Measurements from ENCODE around the gene IFITM10. TPM values are rescaled to one million over a fixed set of nuclear protein-coding genes. Genes with fewer than 3 reads are reported as not detected.

Gene IFITM10
- total RNA-seq, 1 experiment from 2014 or later = 18.0 TPM

- in situ Hi-C loops (cut with HindIII; ENCODE audit: low pct_unique_long_range_greater_than_20kb, low sequenced_read_pairs) = no loop called here
- no TSS peak for BruUV-seq (replicated peaks)
- Histone ChIP-seq H3K9me3 (ENCODE audit: control insufficient read depth, insufficient read depth, low read depth, low read length) (no peaks in the 10 kb centered on the region; the same call in 1 of the 2 replicates), H3K27me3 (ENCODE audit: control insufficient read depth, insufficient read depth, low read length) (no peaks in the 10 kb centered on the region), H3K4me1 (ENCODE audit: control insufficient read depth, insufficient read depth, low read length) (peaks cover 33% of the 10 kb centered on the region), H3K36me3 (ENCODE audit: control insufficient read depth, insufficient read depth, low read length) (no peaks in the 10 kb centered on the region), H3K4me3 (ENCODE audit: low read depth in 2 of 2, low read length in 2 of 2) (no peak overlapping the region), H3K27ac (ENCODE audit: low read length) (peak overlapping the region; percentile 80)
- intact Hi-C loops (cut with micrococcal nuclease; ENCODE audit: unreplicated experiment) = no loop called here
- ChIA-PET POLR2A (no interaction called here), CTCF (no interaction called here)
- TF ChIP-seq TCF7L2 (IDR thresholded peaks at IDR 0.05; ENCODE audit: low read depth, low read length) = no peak
- DNase-seq (ENCODE audit: low read depth, low spot score) = no peak
- peak; percentile 10; the same call in 1 of the 2 replicates for ATAC-seq
These were observed 23.0 kb upstream of the IFITM10 start for GRCh38 chr11:1773131-1773993.

- H3K27ac ChIP-seq (ENCODE audit: low read length) = peak overlapping the region; percentile 73
- TF ChIP-seq POLR2AphosphoS5 (IDR thresholded peaks at IDR 0.05; ENCODE audit: low read depth, low read length) (peak; percentile 56; the same call in 1 of the 2 replicates), CTCF (IDR thresholded peaks at IDR 0.05) (no peak)
- no peaks in the 10 kb centered on the region for H3K36me3 ChIP-seq (ENCODE audit: control insufficient read depth, insufficient read depth, low read length)
- ChIA-PET POLR2A (interaction anchor here (1.0 kb wide), 1 partner anchor 15 kb away, joined by 7 read pairs; no protein-coding TSS in a partner anchor), CTCF (interaction anchor here (0.6 kb wide), 1 partner anchor 177 kb away, joined by 3 read pairs; no protein-coding TSS in a partner anchor)
- ATAC-seq (peak; percentile 96), DNase-seq (ENCODE audit: low read depth, low spot score) (peak; percentile 87)
- peaks cover 40% of the 10 kb centered on the region for H3K4me1 ChIP-seq (ENCODE audit: control insufficient read depth, insufficient read depth, low read length)
- no peaks in the 10 kb centered on the region for H3K27me3 ChIP-seq (ENCODE audit: control insufficient read depth, insufficient read depth, low read length)
- no TSS peak for BruUV-seq (replicated peaks)
- intact Hi-C loops (cut with micrococcal nuclease; ENCODE audit: unreplicated experiment) (no loop called here), in situ Hi-C loops (cut with HindIII; ENCODE audit: low pct_unique_long_range_greater_than_20kb, low sequenced_read_pairs) (no loop called here)
- peak overlapping the region in 1 of 2 experiments; percentile 35; a peak in 2 of 4 replicates for H3K4me3 ChIP-seq (ENCODE audit: low read depth in 2 of 2, low read length in 2 of 2)
- no peaks in the 10 kb centered on the region; the same call in 1 of the 2 replicates for H3K9me3 ChIP-seq (ENCODE audit: control insufficient read depth, insufficient read depth, low read depth, low read length)
These were observed 22.1 kb upstream of the IFITM10 start for GRCh38 chr11:1772270-1773130.

- in situ Hi-C loops (cut with HindIII; ENCODE audit: low pct_unique_long_range_greater_than_20kb, low sequenced_read_pairs) = no loop called here
- no TSS peak for BruUV-seq (replicated peaks)
- DNase-seq (ENCODE audit: low read depth, low spot score) = no peak
These were observed 21.3 kb upstream of the IFITM10 start for GRCh38 chr11:1771700-1772099.

More at GRCh38 chr11:1771700-1772099, 21.3 kb upstream of the IFITM10 start:
- Histone ChIP-seq H3K27me3 (ENCODE audit: control insufficient read depth, insufficient read depth, low read length) (no peaks in the 10 kb centered on the region), H3K9me3 (ENCODE audit: control insufficient read depth, insufficient read depth, low read depth, low read length) (no peaks in the 10 kb centered on the region; the same call in 1 of the 2 replicates), H3K4me3 (ENCODE audit: low read depth in 2 of 2, low read length in 2 of 2) (no peak overlapping the region), H3K27ac (ENCODE audit: low read length) (peak overlapping the region; percentile 73), H3K36me3 (ENCODE audit: control insufficient read depth, insufficient read depth, low read length) (no peaks in the 10 kb centered on the region), H3K4me1 (ENCODE audit: control insufficient read depth, insufficient read depth, low read length) (peaks cover 42% of the 10 kb centered on the region)
- intact Hi-C loops (cut with micrococcal nuclease; ENCODE audit: unreplicated experiment) = no loop called here
- POLR2A ChIA-PET = interaction anchor here (1.0 kb wide), 1 partner anchor 14 kb away, joined by 7 read pairs; no protein-coding TSS in a partner anchor
- ATAC-seq = peak; percentile 6
- CTCF ChIA-PET = interaction anchor here (0.6 kb wide), 1 partner anchor 176 kb away, joined by 3 read pairs; no protein-coding TSS in a partner anchor
- TF ChIP-seq POLR2AphosphoS5 (IDR thresholded peaks at IDR 0.05; ENCODE audit: low read depth, low read length) = no peak
- TF ChIP-seq TCF7L2 (IDR thresholded peaks at IDR 0.05; ENCODE audit: low read depth, low read length) = no peak
- TF ChIP-seq REST (IDR thresholded peaks at IDR 0.05; ENCODE audit: insufficient read depth in 1 of 2, low read depth in 2 of 2, low read length in 1 of 2) = no peak
- no peak for TF ChIP-seq SIN3A (IDR thresholded peaks at IDR 0.05; ENCODE audit: borderline replicate concordance, insufficient read depth, low read depth, low read length)
- no peak for TF ChIP-seq CTCF (IDR thresholded peaks at IDR 0.05)

All from Panc1 (cell line).